Measurements from ENCODE around the gene TMEM52.
"Not testable (repeated sequence)": the region's sequence is repeated elsewhere in the genome, so short reads cannot be mapped to it uniquely, and the experiment has no call there.

Gene TMEM52

GRCh38 chr1:1893997-1894353, 25.1 kb downstream of the TMEM52 start:
- DNase-seq (ENCODE audit: low read depth) = no peak

GRCh38 chr1:1893291-1893985, 25.6 kb downstream of the TMEM52 start:
- no peak for DNase-seq (ENCODE audit: low read depth)

- no peak for DNase-seq (ENCODE audit: low read depth)
Observed at GRCh38 chr1:1892763-1893120, 26.3 kb downstream of the TMEM52 start.

- DNase-seq (ENCODE audit: low read depth) = no peak
Observed at GRCh38 chr1:1892079-1892762, 26.9 kb downstream of the TMEM52 start.

GRCh38 chr1:1891349-1892078, 27.6 kb downstream of the TMEM52 start:
- peak; percentile 70 for DNase-seq (ENCODE audit: low read depth)

- DNase-seq (ENCODE audit: low read depth) = peak; percentile 91
Observed at GRCh38 chr1:1890506-1891348, 28.4 kb downstream of the TMEM52 start, which contains the start of gene GNB1. TSS of gene GNB1 (minus strand) at chr1:1891087. CDS start at chr1:1825453, 65,634 bp downstream.

GRCh38 chr1:1889847-1890505, 29.1 kb downstream of the TMEM52 start:
- DNase-seq (ENCODE audit: low read depth) = no peak

- no peak for DNase-seq (ENCODE audit: low read depth)
Observed at GRCh38 chr1:1889090-1889750, 29.9 kb downstream of the TMEM52 start.

- not testable (repeated sequence) for DNase-seq (ENCODE audit: low read depth)
Observed at GRCh38 chr1:1883890-1884289, 35.2 kb downstream of the TMEM52 start.

- peak; percentile 49 for DNase-seq (ENCODE audit: low read depth)
Observed at GRCh38 chr1:1883092-1883873, 35.8 kb downstream of the TMEM52 start.

GRCh38 chr1:1881727-1882126, 37.4 kb downstream of the TMEM52 start:
- DNase-seq (ENCODE audit: low read depth) = no peak

GRCh38 chr1:1880617-1881312, 38.3 kb downstream of the TMEM52 start:
- no peak for DNase-seq (ENCODE audit: low read depth)

GRCh38 chr1:1879942-1880341, 39.1 kb downstream of the TMEM52 start:
- DNase-seq (ENCODE audit: low read depth) = no peak

- DNase-seq (ENCODE audit: low read depth) = no peak
Observed at GRCh38 chr1:1877865-1878436, 41.1 kb downstream of the TMEM52 start.

GRCh38 chr1:1876335-1876930, 42.6 kb downstream of the TMEM52 start:
- DNase-seq (ENCODE audit: low read depth) = no peak

GRCh38 chr1:1875932-1876331, 43.1 kb downstream of the TMEM52 start:
- DNase-seq (ENCODE audit: low read depth) = no peak

- no peak for DNase-seq (ENCODE audit: low read depth)
Observed at GRCh38 chr1:1874901-1875300, 44.2 kb downstream of the TMEM52 start.

GRCh38 chr1:1873186-1873585, 45.9 kb downstream of the TMEM52 start:
- DNase-seq (ENCODE audit: low read depth) = no peak

All from CMK (cell line).